ENCODE results near the gene TNRC6C. TPM values are rescaled to one million over a fixed set of nuclear protein-coding genes. Genes with fewer than 3 reads are reported as not detected.

Gene TNRC6C
- total and polyA plus RNA-seq, 9 of the 15 experiments (the other 6 are each of a cell fraction or from before 2014, with no cell fraction given): 0.20 to 4.9 (median 2.3) TPM

GRCh38 chr17:78112518-78113471 is 154.3 kb downstream of the TNRC6C start (continued):
- TF ChIP-seq RCOR1 (IDR thresholded peaks at IDR 0.05; ENCODE audit: borderline replicate concordance in 1 of 2, low read depth in 2 of 2, low read length in 2 of 2) (peak in 1 of 2 experiments; percentile 39; a peak in 1 of 4 replicates), NR2C2 (CRISPR knock-in tag; IDR thresholded peaks at IDR 0.05) (peak; percentile 35; the same call in 1 of the 2 replicates), NR2C2 (tag; IDR thresholded peaks at IDR 0.05) (no peak), HNRNPK (IDR thresholded peaks at IDR 0.05; ENCODE audit: low read depth, low read length, poor library complexity, severe bottlenecking) (no peak), ZNF511 (CRISPR knock-in tag; IDR thresholded peaks at IDR 0.05) (no peak), ARHGAP35 (IDR thresholded peaks at IDR 0.05; ENCODE audit: partially characterized antibody) (no peak), EP300 (IDR thresholded peaks at IDR 0.05; ENCODE audit: low read length) (no peak), JUN (IDR thresholded peaks at IDR 0.05; ENCODE audit: borderline replicate concordance, low read depth, low read length) (peak; percentile 25; the same call in 1 of the 2 replicates), JUN (CRISPR knock-in tag; IDR thresholded peaks at IDR 0.05; ENCODE audit: borderline replicate concordance) (no peak), DMBX1 (CRISPR knock-in tag; IDR thresholded peaks at IDR 0.05; ENCODE audit: borderline replicate concordance) (no peak), ZNF280B (CRISPR knock-in tag; IDR thresholded peaks at IDR 0.05) (no peak), RFX5 (IDR thresholded peaks at IDR 0.05; ENCODE audit: low read depth, low read length) (no peak), RHOXF2B (CRISPR knock-in tag; conservative IDR thresholded peaks at IDR 0.05) (no peak), TRIM24 (IDR thresholded peaks at IDR 0.05) (no peak)
- TF ChIP-seq, protein P1, sequence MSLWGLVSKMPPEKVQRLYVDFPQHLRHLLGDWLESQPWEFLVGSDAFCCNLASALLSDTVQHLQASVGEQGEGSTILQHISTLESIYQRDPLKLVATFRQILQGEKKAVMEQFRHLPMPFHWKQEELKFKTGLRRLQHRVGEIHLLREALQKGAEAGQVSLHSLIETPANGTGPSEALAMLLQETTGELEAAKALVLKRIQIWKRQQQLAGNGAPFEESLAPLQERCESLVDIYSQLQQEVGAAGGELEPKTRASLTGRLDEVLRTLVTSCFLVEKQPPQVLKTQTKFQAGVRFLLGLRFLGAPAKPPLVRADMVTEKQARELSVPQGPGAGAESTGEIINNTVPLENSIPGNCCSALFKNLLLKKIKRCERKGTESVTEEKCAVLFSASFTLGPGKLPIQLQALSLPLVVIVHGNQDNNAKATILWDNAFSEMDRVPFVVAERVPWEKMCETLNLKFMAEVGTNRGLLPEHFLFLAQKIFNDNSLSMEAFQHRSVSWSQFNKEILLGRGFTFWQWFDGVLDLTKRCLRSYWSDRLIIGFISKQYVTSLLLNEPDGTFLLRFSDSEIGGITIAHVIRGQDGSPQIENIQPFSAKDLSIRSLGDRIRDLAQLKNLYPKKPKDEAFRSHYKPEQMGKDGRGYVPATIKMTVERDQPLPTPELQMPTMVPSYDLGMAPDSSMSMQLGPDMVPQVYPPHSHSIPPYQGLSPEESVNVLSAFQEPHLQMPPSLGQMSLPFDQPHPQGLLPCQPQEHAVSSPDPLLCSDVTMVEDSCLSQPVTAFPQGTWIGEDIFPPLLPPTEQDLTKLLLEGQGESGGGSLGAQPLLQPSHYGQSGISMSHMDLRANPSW (CRISPR knock-in tag; IDR thresholded peaks at IDR 0.05): no peak
- TF ChIP-seq, protein P2, sequence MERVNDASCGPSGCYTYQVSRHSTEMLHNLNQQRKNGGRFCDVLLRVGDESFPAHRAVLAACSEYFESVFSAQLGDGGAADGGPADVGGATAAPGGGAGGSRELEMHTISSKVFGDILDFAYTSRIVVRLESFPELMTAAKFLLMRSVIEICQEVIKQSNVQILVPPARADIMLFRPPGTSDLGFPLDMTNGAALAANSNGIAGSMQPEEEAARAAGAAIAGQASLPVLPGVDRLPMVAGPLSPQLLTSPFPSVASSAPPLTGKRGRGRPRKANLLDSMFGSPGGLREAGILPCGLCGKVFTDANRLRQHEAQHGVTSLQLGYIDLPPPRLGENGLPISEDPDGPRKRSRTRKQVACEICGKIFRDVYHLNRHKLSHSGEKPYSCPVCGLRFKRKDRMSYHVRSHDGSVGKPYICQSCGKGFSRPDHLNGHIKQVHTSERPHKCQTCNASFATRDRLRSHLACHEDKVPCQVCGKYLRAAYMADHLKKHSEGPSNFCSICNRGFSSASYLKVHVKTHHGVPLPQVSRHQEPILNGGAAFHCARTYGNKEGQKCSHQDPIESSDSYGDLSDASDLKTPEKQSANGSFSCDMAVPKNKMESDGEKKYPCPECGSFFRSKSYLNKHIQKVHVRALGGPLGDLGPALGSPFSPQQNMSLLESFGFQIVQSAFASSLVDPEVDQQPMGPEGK (CRISPR knock-in tag; IDR thresholded peaks at IDR 0.05; ENCODE audit: borderline replicate concordance): no peak
- TF ChIP-seq, protein P3, sequence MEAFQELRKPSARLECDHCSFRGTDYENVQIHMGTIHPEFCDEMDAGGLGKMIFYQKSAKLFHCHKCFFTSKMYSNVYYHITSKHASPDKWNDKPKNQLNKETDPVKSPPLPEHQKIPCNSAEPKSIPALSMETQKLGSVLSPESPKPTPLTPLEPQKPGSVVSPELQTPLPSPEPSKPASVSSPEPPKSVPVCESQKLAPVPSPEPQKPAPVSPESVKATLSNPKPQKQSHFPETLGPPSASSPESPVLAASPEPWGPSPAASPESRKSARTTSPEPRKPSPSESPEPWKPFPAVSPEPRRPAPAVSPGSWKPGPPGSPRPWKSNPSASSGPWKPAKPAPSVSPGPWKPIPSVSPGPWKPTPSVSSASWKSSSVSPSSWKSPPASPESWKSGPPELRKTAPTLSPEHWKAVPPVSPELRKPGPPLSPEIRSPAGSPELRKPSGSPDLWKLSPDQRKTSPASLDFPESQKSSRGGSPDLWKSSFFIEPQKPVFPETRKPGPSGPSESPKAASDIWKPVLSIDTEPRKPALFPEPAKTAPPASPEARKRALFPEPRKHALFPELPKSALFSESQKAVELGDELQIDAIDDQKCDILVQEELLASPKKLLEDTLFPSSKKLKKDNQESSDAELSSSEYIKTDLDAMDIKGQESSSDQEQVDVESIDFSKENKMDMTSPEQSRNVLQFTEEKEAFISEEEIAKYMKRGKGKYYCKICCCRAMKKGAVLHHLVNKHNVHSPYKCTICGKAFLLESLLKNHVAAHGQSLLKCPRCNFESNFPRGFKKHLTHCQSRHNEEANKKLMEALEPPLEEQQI (IDR thresholded peaks at IDR 0.05): no peak
